Embryonic facial prominence (tissue), 1 donor: ENCODE measurements around the gene C2orf76.

Source experiments
- DNase-seq: peaks from one replicate; pipeline ENCODE4 v3.0.0-alpha.2; 2016; ENCODE audit errors: extremely low spot score

C2orf76 gene

DNA sequence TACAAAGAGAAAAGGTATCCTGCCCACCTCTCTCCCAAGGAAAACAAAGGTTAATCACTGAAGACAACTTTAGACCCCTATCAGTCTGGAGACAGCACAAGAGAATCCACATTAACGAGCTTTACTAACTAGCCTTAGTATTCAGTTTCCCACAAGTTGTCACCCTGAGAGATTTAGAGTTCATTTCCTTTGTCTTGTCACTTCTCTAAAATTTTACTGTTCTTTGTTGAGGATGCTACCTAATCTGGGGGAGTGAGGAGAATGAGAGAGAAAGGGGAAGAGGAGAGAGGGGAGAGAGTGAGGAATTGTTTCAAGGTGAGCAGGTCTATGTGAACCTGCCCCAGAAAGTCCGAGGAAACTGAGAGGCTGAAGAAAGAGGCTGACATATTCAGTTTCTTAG, 28.4 kb downstream of the C2orf76 start:
- DNase-seq, result no peak

DNA sequence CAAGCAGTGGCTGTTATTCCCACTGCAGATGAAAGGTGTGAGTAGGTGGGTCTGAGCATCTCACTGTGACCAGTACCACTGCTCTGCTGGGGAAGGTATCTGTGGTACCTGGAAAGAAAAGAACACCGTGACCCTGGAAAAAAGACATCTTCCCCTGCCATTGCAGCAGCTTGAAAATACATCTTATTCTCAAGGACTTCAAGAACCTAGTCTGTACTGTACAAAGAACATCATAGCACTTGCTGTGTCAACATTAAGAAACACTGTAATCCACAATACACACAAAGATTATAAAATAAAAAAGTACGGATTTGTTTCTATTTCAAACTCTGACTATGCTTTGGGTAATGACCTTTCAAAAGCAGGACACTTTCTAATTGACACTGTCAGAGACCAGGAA, 28.9 kb downstream of the C2orf76 start:
- no peak for DNase-seq

DNA sequence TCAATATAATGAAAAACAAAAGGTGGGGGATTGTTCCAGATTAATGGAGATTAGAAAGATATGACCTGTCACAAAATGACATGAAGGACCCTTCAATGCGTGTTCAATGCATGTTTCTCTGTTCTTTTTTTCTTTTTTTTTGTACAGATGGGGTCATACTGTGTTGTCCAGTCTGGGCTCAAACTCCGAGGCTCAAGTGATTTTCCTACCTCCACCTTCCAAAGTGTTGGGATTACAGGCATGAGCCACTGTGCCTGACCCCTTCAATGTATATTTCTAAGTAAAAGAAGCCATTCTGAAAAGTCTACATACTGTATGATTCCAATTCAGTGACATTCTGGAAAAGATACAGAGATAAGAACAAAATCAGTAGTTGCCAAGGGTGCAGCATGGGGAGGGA, 32.8 kb downstream of the C2orf76 start:
- no peak for DNase-seq

DNA sequence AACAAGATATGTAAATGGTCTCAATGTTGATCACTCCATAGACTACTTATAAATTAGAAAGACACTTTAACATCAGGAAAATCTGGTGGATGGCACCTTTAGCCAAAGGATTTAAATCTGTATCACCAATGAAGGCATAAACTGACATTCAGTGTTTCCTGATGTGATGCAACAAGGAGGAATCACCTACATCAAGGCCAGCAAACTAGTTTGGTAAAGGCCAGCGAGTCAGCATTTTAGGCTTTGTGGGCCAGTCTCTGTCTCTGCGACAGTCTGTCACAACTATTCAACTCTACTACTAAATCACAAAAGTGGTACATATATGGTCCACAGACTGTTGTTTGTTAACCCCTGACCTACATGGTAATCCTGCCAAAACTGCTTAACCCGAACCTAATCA, 33.3 kb downstream of the C2orf76 start:
- DNase-seq, result no peak

DNA sequence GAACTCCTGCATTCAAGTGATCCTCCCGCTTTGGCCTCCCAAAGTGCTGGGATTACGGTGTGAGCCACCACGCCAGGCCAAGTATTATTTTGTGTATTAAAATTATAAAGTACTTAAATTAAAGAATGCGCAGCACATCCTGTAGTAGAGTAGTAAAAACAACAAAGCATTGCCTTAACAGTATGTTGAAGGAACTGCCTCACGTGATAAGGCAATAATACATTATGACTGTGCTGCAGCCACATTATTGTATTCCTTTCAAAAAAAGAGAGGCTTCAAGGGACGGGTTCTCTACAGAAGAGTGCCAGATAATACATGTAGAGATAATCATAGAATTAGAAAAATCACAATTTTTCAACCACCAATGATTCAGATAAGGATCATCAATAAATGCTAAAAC, 33.7 kb downstream of the C2orf76 start:
- no peak for DNase-seq

DNA sequence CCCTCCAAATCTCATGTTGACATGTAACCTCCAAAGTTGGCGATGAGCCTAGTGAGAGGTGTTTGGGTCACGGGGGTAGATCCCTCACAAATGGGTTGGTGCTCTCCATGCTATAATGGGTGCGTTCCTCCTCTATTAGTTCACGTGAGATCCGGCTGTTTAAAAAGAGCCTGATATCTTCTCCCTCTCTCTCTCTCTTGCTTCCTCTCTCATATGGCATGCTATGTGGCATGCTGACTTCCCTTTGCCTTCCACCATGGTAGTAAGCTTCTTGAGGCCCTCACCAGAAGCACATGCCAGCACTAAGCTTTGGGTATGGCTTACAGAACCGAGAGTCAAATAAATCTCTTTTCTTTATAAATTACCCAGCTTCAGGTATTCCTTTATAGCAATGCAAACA, 39.2 kb downstream of the C2orf76 start:
- DNase-seq, result no peak

DNA sequence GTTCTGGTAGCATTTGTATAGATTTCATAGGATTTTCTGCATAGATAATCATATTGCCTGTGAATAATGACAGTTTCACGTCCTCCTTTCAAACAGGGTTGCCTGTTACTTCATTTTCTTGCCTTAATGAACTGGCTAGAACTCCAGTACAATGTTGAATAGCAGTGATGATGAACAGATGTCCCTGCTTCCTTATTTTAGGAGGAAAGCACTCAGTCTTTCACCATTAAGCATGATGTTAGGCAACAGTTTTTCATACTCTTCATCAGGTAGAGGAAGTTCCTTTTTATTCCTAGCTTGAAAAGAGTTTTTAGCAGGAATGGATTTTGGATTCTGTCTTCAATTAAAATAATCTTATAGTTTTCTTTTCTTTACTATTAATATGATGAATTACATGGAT, 39.7 kb downstream of the C2orf76 start:
- no peak for DNase-seq

DNA sequence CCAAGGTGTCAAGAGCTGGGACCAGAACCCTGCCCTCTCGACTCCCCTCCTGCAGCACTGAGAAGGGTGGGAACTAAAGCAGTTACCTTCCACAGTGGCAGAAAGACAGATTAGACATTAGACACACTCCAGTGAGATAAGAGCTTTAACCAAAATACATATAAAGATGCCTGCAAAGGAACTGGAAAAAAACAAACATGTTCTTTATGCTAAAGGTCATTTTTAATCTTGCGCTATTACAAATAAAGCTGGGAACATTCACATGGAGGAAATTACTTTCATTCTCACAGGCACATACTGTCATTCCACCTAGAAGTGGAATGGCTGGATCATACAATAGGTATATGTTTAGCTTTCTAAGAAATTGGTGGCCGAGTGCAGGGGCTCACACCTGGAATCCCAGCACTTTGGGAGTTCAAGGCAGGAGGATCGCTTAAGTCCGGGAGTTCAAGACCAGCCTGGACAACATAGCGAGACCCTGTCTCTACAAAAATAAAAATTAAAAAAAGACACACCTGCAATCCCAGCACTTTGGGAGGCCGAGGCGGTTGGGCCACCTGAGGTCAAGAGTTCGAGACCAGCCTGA, 41.9 kb downstream of the C2orf76 start:
- no peak for DNase-seq

DNA sequence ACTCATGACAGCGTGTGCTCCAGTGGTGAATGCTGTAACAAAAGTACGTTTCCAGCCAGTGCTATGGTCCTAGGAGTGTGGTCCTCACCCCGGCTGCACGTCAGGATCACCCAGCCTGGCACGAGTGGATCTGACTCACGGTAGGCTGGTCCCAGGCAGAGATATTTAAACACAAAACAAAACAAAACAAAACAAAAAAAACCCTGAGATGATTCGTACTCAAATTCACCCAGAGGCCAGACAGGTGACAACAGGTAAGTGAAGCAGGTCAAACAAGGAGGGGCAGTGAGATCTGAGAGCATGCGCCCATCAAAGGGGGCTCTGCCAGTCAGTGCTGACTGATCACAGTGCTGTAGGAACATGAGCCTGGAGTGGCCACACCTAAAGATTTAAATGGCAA, 43.2 kb downstream of the C2orf76 start:
- DNase-seq, result no peak

DNA sequence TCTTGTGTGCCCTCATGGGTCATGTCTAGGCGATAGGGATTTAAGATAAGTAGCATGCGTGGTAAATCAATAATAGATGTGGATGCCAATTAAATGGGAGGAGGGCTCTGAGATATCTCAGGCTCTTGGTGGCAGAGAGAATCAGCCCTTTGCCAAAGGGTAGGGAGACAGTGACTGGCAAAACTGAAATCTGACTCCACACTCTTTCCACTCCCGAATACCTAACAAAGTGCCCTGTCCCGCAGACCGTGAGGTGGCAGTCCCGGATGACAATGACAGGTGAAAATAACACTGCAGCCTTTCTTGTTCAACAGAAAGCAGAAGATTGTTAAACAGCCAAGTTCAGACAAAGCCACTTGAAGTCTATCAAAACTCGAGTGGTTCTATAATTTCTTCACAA, 47.0 kb downstream of the C2orf76 start:
- DNase-seq, result no peak

DNA sequence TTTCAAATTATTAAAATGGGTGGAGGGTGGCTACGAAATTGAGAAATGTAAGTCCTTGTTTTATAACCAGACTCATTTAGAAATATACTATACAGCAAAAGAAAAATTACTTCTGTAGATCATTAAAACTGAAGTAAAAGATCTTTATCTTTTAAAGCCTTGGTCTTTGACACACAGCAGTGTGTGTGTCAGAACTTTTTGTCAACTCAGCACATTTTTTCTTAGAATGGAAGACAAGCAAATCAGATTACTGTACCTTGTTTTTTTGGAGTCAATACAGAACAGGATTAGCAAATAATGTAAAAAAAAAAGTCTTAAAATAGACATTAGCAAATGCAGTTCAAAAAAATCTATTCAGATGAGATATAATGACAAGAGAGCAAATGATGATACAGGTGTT, 49.1 kb downstream of the C2orf76 start:
- DNase-seq, result no peak

DNA sequence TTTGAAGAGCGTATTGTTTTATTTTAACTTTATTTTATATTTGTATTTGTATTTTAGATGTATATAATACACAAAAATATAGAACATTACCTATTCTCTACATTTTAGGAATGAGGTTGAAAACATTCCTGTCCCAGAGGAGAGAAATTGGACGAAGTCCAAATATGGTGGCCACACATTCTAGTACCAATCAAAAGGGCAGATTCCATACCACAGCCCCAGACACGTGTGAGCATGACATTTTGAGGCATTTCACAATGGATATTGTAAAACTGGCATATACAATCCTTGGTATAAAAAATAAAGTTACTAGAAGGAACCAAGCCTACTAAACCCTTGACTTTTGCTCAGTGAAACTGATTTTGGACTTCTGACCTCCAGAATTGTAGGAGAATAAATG, 50.6 kb downstream of the C2orf76 start:
- no peak for DNase-seq

DNA sequence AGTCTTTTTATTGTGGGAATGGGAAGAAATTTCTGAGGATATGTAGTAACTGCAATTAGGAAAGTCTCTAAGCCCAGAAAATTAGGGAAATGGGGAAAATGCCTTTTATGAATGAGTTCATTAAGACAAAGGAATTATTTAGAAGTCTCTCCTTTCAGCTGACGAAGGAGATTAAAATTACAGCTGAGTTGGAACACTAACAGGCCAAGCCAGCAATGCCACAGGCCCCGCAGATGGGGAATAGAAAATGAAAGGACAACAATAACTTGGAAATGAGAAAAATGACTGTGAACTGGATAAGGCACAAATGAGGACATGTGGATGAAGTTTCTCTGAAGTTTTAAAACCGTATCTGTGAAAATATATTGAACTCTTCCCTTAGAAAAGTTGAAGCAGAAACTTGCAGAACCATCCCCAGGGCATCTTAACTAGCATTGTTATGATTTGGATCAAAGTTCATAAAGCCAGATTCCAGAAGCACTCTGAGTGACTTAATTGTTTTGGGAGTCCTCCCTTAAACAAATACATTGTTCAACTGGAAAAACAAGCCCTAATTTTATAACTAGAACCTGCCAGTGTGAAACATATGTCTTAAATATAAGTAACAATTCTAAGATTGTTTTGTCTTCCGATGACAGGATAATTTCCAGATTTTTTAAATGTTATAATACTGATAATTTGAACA, 51.3 kb downstream of the C2orf76 start:
- no peak for DNase-seq

DNA sequence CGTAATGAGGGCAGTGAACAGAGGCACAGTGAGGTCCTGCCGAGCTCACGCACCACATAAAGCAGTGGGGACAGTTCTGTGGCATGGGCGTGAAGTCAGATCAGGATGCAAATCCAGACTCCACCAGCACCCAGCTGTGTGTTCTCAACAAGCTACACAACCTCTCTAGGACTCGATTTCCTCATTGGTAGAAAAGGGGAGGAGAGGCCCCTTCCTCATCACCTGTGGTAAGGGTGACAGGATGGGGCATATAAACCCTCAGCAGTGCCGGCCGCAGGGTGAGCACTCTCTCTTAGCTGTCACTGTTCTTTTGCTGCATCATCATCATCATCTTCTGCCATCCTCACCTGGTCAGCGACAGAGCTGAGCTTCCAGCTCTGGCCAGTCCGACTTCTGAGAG, 54.8 kb downstream of the C2orf76 start:
- DNase-seq, result no peak

DNA sequence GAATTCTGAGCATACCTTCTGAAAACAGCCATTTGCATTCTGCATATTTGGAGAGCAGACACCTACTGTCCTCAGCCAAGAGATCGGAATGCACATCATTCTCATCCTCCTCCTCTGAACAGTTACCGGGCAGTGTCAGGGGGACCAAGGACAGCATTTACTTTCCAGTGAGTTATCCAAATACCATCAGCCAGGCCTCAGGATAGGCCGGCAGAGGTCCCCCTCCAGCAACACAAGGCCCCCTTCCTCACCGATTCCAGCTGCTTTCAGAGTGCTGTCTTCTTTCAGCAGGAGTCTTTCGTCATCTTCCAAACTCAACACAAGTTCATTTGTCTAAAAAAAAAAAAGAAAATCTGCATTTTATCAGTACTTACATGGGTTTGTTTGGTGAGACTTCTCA, 55.3 kb downstream of the C2orf76 start:
- DNase-seq, result no peak

DNA sequence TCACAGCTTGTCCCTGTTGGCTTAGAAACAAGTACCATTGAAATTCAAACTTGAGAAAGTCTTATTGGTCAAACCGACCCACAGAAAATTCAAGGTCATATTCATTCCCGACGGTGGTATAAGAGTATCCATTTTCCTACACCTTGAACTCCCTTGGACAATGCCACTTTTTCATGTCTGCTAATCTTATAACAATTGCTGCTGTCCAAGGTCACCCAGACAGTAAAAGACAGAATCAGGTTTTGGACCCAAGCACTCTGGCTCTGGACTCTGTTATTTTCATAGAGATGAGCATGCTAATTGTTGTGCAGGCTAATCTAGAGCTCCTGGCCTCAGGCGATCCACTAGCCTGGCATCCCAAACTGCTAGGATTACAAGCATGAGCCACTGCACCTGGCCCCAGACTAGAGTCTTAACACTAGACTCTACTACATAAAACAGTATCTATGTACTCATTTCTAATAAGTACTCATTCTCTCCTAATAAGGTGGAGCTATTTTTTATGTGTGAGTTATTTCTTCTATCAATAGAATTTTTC, 57.8 kb downstream of the C2orf76 start:
- no peak for DNase-seq

DNA sequence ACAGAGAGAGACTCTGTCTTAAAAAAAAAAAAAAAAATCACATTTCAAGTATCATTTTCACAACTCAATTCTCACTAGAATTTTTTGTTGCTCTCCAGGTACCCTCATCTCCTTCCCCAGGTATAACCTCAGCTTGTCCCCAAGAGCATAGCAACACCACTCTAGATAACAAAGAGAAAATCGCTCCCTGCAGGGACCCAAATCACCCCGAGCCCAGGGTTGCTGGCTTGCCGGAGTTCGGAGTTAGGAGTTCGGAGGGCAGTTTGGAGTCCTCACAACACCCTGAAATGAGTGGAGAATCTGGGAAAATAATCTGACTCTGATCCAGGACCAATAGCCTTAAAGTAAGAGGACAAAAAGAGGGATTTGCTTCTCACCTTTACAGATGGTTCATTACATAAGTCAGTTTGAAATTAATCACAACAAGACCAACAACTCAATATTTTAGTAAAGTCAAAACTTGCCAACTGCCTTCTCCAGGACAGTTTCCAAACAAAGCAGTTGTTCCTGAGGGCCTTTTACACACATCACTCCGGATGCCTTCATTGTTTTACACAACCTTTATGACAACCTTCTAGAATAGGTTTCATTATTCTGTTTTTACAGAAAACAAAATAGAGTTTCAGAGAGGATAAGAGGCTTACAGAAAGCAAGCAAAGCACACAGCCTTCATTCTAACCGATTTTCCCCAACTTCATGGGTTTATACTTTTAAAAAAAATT, 59.1 kb downstream of the C2orf76 start:
- no peak for DNase-seq

DNA sequence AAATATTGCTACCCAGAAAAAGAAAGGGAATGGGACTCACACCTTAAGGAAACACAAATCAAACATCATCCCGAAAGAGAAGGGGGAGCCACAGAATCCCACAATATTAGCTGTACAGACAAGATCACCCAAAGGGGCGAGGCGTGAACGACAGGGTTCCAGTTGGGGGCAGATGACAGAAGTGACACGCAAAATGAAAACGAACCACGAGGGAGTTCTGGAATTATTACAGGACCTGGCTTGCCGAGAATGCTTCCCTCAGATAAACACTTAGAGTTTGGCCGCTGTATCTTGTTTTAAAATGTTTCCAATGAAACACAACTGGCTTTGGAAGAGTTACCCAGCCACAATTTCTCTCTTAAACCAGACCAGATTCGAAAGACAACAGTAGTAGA, 60.4 kb downstream of the C2orf76 start:
- no peak for DNase-seq

DNA sequence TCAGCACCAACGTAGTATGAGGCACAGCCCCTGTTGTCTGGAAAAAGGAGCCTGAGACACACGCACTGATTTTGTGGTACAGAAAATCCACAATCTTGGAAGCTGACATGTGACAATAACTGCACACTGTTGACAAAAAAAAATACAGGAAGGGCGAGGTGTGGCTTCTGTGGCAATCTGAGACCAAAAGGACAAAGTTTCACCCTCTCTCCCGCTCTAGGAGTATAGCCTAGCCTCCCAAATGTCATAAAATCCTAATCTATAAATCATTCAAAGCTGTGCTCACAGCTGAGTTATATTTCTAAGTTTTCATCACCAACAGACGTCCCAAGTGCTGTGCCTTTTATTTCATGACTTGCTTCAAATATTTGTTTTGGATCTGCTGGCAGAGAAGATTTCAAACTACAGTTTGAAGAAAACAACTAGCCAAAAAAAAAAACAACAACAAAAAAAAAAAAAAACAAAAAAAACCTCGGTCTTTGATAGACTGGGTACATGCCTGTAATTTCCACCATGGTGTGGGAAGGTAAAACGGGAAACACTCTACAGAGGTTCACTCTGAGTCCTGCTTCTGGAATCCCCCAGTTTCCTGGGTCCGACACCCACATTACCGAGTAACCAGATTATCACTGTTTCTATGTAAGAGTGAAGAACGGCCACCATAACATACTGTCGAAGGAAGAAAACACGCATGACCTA, 61.0 kb downstream of the C2orf76 start:
- DNase-seq, result no peak

DNA sequence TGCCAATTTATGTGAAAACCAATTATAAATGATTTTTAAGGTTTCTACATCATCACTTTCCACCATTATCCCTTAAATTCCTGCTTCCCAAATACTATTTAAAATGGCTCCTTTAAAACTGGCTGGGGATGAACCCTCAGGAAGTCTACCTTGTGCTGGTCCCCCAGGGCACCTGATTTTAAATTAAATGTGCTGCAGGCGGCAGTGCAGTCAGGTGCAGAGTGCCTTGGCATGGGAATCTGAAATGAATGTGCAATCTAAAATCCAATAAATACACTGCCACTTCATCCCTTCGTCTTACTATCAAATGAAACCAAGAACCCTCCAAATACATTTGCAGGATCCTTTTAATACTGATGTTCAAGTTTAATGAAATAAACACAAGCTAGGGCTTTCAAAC, 61.8 kb downstream of the C2orf76 start:
- DNase-seq, result no peak

DNA sequence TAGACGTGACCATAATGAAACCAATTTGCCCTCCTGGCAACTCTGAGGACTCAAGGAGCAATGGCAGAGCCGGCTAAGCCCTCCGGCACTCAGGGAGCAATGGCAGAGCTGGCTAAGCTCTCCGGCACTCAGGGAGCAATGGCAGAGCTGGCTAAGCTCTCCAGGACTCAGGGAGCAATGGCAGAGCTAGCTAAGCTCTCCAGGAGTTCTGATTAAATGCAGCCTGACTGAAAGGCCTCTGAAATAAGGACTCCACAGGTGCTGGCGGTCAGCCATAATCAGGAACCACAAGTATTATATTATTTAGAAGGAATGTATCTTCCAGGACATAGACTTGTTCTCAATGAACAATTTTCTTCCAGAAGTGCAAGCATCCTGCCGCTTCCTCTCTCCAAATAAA, 65.2 kb downstream of the C2orf76 start:
- no peak for DNase-seq

DNA sequence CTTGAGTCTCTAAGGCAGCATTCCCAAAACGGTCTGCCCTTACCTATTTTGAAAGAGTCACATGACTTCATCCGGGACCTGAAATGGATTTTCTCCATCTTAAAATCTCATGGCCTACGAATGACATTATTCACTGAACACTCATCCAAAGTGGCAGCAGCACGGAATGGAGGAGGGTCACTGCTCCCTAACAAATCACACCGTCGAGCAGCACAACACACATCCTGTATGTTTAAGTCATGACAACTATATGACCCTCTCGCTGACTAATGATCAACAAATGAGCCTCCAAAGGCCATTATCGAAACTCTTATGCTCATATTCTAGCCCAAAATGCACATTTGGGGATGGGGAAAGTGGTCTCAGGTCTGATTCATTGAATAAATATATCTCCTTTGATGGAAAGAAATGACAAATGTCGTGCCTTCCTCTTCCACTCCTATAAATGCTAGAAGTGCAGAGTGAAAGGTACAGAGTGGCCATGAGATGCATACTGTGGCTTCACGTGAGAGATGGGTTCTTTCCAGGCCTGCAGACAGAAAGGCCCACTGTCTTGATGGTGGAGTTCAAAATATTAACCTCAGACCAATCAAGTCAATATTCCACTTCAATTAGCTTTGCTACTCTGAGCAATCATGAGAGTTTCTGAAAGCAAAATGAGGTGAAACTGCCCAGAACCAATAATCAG, 70.8 kb downstream of the C2orf76 start:
- no peak for DNase-seq
